HepG2 (cell line): ENCODE results near the gene ATP11A.

Experiments
- EZH2 ChIP-seq: conservative IDR thresholded peaks from 2 replicates; pipeline ENCODE4 v1.6.1; 2012; ENCODE audit warnings: mild to moderate bottlenecking, low read depth, low read length, moderate library complexity
- POLR2AphosphoS5 ChIP-seq: IDR thresholded peaks from 2 replicates; pipeline ENCODE4 v1.6.1; 2012; ENCODE audit warnings: low read depth, low read length
- TAF1 ChIP-seq: sonication (generic); formaldehyde crosslinking; IDR thresholded peaks from 2 replicates; pipeline ENCODE4 v1.4.0; 2020; ENCODE audit warnings: missing genetic modification reagents
- ZNF121 ChIP-seq: sonication (generic); formaldehyde crosslinking; IDR thresholded peaks from 2 replicates; pipeline ENCODE4 v1.5.0; 2020; ENCODE audit warnings: mild to moderate bottlenecking, missing genetic modification reagents
- ZNF703 ChIP-seq: sonication (generic); formaldehyde crosslinking; IDR thresholded peaks from 2 replicates; pipeline ENCODE4 v1.5.1; 2020; ENCODE audit warnings: missing genetic modification reagents, mild to moderate bottlenecking, moderate library complexity, borderline replicate concordance
- ZSCAN12 ChIP-seq: sonication (generic); formaldehyde crosslinking; IDR thresholded peaks from 2 replicates; pipeline ENCODE4 v1.9.0; 2021; ENCODE audit warnings: mild to moderate bottlenecking, missing genetic modification reagents
- TF ChIP-seq, protein P1 (sequence below): sonication (generic); formaldehyde crosslinking; IDR thresholded peaks from 2 replicates; pipeline ENCODE4 v1.4.0; 2020; ENCODE audit warnings: missing genetic modification reagents
- TF ChIP-seq, protein P2 (sequence below): sonication (generic); formaldehyde crosslinking; IDR thresholded peaks from 2 replicates; pipeline ENCODE4 v1.4.0; 2020; ENCODE audit warnings: missing genetic modification reagents

DNA sequence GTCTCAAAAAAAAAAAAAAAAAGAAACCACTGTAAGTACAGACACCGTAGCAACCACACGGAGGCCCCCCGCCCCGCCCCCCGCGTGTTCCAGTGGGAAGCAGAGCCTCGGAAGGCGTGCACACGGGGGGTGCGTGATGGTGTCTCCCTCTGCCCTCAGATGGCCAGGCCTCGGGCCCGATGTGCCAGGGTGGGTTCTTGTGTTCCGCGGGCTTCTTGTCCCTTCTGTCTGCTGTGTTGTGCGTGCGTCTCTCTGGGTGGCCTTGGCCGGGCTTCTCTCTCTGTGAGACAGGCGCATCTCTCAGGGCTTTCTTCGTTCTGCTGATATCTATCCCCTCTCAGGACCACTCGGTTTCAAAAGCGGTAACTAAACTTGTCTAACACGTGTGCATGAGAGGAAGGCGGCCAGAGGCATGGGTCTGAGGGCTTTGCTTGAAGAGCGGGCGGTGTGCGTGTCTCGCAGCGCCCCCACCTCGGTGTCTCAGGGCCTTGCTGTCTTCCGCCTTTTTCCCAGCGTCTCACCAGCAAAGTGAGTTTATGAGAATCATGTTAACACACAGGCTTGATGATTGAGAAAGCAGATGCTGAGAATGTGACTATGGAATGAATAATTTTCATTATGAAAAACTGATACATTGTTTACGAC lies 12.6 kb downstream of the ATP11A start:
- TF ChIP-seq TAF1 (CRISPR knock-in tag) (no peak), ZSCAN12 (CRISPR knock-in tag) (no peak), POLR2AphosphoS5 (no peak), ZNF121 (CRISPR knock-in tag) (no peak), EZH2 (no peak), ZNF703 (no peak)
- TF ChIP-seq, protein P1, sequence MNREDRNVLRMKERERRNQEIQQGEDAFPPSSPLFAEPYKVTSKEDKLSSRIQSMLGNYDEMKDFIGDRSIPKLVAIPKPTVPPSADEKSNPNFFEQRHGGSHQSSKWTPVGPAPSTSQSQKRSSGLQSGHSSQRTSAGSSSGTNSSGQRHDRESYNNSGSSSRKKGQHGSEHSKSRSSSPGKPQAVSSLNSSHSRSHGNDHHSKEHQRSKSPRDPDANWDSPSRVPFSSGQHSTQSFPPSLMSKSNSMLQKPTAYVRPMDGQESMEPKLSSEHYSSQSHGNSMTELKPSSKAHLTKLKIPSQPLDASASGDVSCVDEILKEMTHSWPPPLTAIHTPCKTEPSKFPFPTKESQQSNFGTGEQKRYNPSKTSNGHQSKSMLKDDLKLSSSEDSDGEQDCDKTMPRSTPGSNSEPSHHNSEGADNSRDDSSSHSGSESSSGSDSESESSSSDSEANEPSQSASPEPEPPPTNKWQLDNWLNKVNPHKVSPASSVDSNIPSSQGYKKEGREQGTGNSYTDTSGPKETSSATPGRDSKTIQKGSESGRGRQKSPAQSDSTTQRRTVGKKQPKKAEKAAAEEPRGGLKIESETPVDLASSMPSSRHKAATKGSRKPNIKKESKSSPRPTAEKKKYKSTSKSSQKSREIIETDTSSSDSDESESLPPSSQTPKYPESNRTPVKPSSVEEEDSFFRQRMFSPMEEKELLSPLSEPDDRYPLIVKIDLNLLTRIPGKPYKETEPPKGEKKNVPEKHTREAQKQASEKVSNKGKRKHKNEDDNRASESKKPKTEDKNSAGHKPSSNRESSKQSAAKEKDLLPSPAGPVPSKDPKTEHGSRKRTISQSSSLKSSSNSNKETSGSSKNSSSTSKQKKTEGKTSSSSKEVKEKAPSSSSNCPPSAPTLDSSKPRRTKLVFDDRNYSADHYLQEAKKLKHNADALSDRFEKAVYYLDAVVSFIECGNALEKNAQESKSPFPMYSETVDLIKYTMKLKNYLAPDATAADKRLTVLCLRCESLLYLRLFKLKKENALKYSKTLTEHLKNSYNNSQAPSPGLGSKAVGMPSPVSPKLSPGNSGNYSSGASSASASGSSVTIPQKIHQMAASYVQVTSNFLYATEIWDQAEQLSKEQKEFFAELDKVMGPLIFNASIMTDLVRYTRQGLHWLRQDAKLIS = no peak
- TF ChIP-seq, protein P2, sequence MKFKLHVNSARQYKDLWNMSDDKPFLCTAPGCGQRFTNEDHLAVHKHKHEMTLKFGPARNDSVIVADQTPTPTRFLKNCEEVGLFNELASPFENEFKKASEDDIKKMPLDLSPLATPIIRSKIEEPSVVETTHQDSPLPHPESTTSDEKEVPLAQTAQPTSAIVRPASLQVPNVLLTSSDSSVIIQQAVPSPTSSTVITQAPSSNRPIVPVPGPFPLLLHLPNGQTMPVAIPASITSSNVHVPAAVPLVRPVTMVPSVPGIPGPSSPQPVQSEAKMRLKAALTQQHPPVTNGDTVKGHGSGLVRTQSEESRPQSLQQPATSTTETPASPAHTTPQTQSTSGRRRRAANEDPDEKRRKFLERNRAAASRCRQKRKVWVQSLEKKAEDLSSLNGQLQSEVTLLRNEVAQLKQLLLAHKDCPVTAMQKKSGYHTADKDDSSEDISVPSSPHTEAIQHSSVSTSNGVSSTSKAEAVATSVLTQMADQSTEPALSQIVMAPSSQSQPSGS (CRISPR knock-in tag) = no peak
